SK-N-SH (cell line): ENCODE results near the gene NOPCHAP1. TPM values are rescaled to one million over a fixed set of nuclear protein-coding genes. Genes with fewer than 3 reads are reported as not detected.

Experiments used
- CTCF ChIA-PET: fragments of 300-600, 350-600 bp; formaldehyde crosslinking; extraction: SDS; loops from one replicate; lab custom pipeline; 2021; lab: Yijun Ruan, JAX
- POLR2A ChIA-PET: fragments of 350-600 bp; sonication (Branson Sonifier 250); formaldehyde crosslinking; extraction: SDS; loops from one replicate; lab custom pipeline; 2020; ENCODE audit warnings: antibody characterized with exemption, inconsistent platforms; lab: Yijun Ruan, JAX
- DNase-seq: peaks from one replicate; pipeline ENCODE4 v3.0.0; 2012
- H2AFZ ChIP-seq: fragments of 200-600 bp; sonication (generic); 2 replicates; pipeline ENCODE4 v1.8.1; 2016; ENCODE audit warnings: antibody characterized with exemption, mild to moderate bottlenecking, low read depth
- H3F3A ChIP-seq: fragments of 200-600 bp; sonication (generic); replicated peaks from 2 replicates; pipeline ENCODE3; 2016; ENCODE audit warnings: antibody characterized with exemption, mild to moderate bottlenecking; ENCODE audit not compliant: insufficient read depth
- H3K27ac ChIP-seq, 2 experiments: fragments of 200-500 bp in 1 of 2; fragments of 200-600 bp in 1 of 2; sonication (Bioruptor generic) in 1 of 2; sonication (generic), shearing (Covaris generic) in 1 of 2; 2 replicates each; pipeline versions ENCODE4 v1.5.1 to v1.6.1; 2014 to 2016; ENCODE audit warnings: low read depth in 2 of 2, inconsistent platforms in 1 of 2, low read length in 1 of 2, mild to moderate bottlenecking in 1 of 2, mixed read lengths in 1 of 2
- H3K27me3 ChIP-seq: fragments of 200-600 bp; sonication (generic), shearing (Covaris generic); 2 replicates; pipeline ENCODE4 v1.6.1; 2016; ENCODE audit warnings: mixed run types; ENCODE audit not compliant: insufficient read depth
- H3K36me3 ChIP-seq, 2 experiments: fragments of 200-500 bp in 1 of 2; fragments of 200-600 bp in 1 of 2; sonication (Bioruptor generic) in 1 of 2; sonication (generic) in 1 of 2; replicated peaks in 1 of 2; 2 replicates each; pipeline versions ENCODE3 to v1.5.1; 2014 to 2016; ENCODE audit warnings: low read length in 1 of 2, mild to moderate bottlenecking in 1 of 2; ENCODE audit not compliant: insufficient read depth in 2 of 2, control insufficient read depth in 1 of 2
- H3K4me1 ChIP-seq, 2 experiments: fragments of 200-500 bp in 1 of 2; fragments of 200-600 bp in 1 of 2; sonication (Bioruptor generic) in 1 of 2; sonication (generic), shearing (Covaris generic) in 1 of 2; 2 replicates each; pipeline versions ENCODE4 v1.5.1 to v1.6.1; 2014 to 2016; ENCODE audit warnings: low read depth in 1 of 2, low read length in 1 of 2, mixed run types in 1 of 2; ENCODE audit not compliant: insufficient read depth in 2 of 2, control insufficient read depth in 1 of 2
- H3K4me2 ChIP-seq: fragments of 200-600 bp; sonication (generic), shearing (Covaris generic); 2 replicates; pipeline ENCODE4 v1.6.1; 2017; ENCODE audit warnings: mixed run types
- H3K4me3 ChIP-seq, 2 experiments: fragments of 200-500 bp in 1 of 2; fragments of 200-600 bp in 1 of 2; sonication (Bioruptor generic) in 1 of 2; sonication (generic), shearing (Covaris generic) in 1 of 2; 2 replicates each; pipeline versions ENCODE4 v1.5.1 to v1.8.1; 2014 to 2016; ENCODE audit warnings: low read depth in 2 of 2, inconsistent platforms in 1 of 2, low read length in 1 of 2, mild to moderate bottlenecking in 1 of 2, mixed read lengths in 1 of 2, moderate library complexity in 1 of 2
- H3K79me2 ChIP-seq: fragments of 200-600 bp; sonication (generic); 2 replicates; pipeline ENCODE4 v1.8.1; 2017; ENCODE audit warnings: mild to moderate bottlenecking; ENCODE audit not compliant: insufficient read depth
- H3K9ac ChIP-seq: fragments of 200-600 bp; sonication (generic); 2 replicates; pipeline ENCODE4 v1.6.1; 2017; ENCODE audit warnings: mixed run types
- H3K9me2 ChIP-seq: fragments of 200-600 bp; sonication (generic); 2 replicates; pipeline ENCODE4 v1.6.1; 2017; ENCODE audit warnings: mixed run types
- H3K9me3 ChIP-seq: fragments of 200-600 bp; sonication (generic); 2 replicates; pipeline ENCODE4 v1.6.1; 2017; ENCODE audit warnings: mixed run types, mild to moderate bottlenecking, moderate library complexity
- H4K20me1 ChIP-seq: fragments of 200-600 bp; sonication (generic); 2 replicates; pipeline ENCODE4 v1.6.1; 2017; ENCODE audit warnings: mild to moderate bottlenecking, mixed run types; ENCODE audit not compliant: insufficient read depth
- ELF1 ChIP-seq: IDR thresholded peaks from 2 replicates; pipeline ENCODE4 v1.4.0; 2012
- EZH2phosphoT487 ChIP-seq: fragments of 200-600 bp; sonication (generic); IDR thresholded peaks from 2 replicates; pipeline ENCODE4 v1.6.1; 2017; ENCODE audit warnings: low read depth, mixed run types, mild to moderate bottlenecking, antibody characterized with exemption, moderate library complexity, borderline replicate concordance
- FOXM1 ChIP-seq: IDR thresholded peaks from 2 replicates; pipeline ENCODE4 v1.4.0; 2012; ENCODE audit warnings: low read depth, mild to moderate bottlenecking
- GABPA ChIP-seq: IDR thresholded peaks from 2 replicates; pipeline ENCODE4 v1.4.0; 2012; ENCODE audit warnings: low read depth, mild to moderate bottlenecking
- IRF3 ChIP-seq: fragments of 150-350 bp; IDR thresholded peaks from 2 replicates; pipeline ENCODE4 v1.6.1; 2016; ENCODE audit warnings: mild to moderate bottlenecking, low read depth, low read length
- MEF2A ChIP-seq: IDR thresholded peaks from 2 replicates; pipeline ENCODE4 v1.4.0; 2012; ENCODE audit warnings: low read depth, borderline replicate concordance
- NFIC ChIP-seq: IDR thresholded peaks from 2 replicates; pipeline ENCODE4 v1.4.0; 2012; ENCODE audit warnings: borderline replicate concordance
- NRF1 ChIP-seq: IDR thresholded peaks from 2 replicates; pipeline ENCODE4 v1.6.1; 2012; ENCODE audit warnings: low read depth, mild to moderate bottlenecking, low read length
- POLR2AphosphoS5 ChIP-seq: IDR thresholded peaks from 2 replicates; pipeline ENCODE4 v1.6.1; 2012; ENCODE audit warnings: low read depth, low read length
- RFX5 ChIP-seq: IDR thresholded peaks from 2 replicates; pipeline ENCODE4 v1.6.1; 2012; ENCODE audit warnings: mild to moderate bottlenecking, improper control_type of control experiment, low read length
- SIN3A ChIP-seq: IDR thresholded peaks from 2 replicates; pipeline ENCODE4 v1.6.1; 2012; ENCODE audit warnings: low read depth, mild to moderate bottlenecking, low read length, moderate library complexity, borderline replicate concordance
- SMC3 ChIP-seq: IDR thresholded peaks from 2 replicates; pipeline ENCODE4 v1.6.1; 2012; ENCODE audit warnings: low read depth, low read length, improper control_type of control experiment
- TAF1 ChIP-seq: IDR thresholded peaks from 2 replicates; pipeline ENCODE4 v1.6.1; 2012; ENCODE audit warnings: low read depth, mild to moderate bottlenecking, low read length, moderate library complexity, borderline replicate concordance
- USF2 ChIP-seq: fragments of 150-350 bp; IDR thresholded peaks from 2 replicates; pipeline ENCODE4 v1.6.1; 2017; ENCODE audit warnings: antibody characterized with exemption, low read length, low read depth, borderline replicate concordance
- YY1 ChIP-seq: IDR thresholded peaks from 2 replicates; pipeline ENCODE4 v1.4.0; 2012; ENCODE audit warnings: low read depth, mild to moderate bottlenecking
- ZBTB33 ChIP-seq: IDR thresholded peaks from 2 replicates; pipeline ENCODE4 v1.4.0; 2012; ENCODE audit warnings: low read depth, borderline replicate concordance
- WGBS: methylation state at CpG from one replicate; pipeline ENCODE4 v1.1.6; 2017; ENCODE audit warnings: low lambda C conversion rate; 5-methylcytosine and 5-hydroxymethylcytosine counted together
- polyA plus RNA-seq, 3 experiments: library from polyadenylated mRNA; depleted of rRNA; stranded (reverse); fragments of >200 nt; gene quantifications; 2 replicates each; pipeline ENCODE4 v1.2.3, GENCODE V29; 2012
- TF ChIP-seq, protein P1 (sequence below): fragments of 200-600 bp; sonication (generic); IDR thresholded peaks from 2 replicates; pipeline ENCODE4 v1.6.1; 2017; ENCODE audit warnings: antibody characterized with exemption, mild to moderate bottlenecking, moderate library complexity

NOPCHAP1 gene
- polyA plus RNA-seq, 1 of the 3 experiments (the other 2 are of a cell fraction) = 17.3 TPM

DNA sequence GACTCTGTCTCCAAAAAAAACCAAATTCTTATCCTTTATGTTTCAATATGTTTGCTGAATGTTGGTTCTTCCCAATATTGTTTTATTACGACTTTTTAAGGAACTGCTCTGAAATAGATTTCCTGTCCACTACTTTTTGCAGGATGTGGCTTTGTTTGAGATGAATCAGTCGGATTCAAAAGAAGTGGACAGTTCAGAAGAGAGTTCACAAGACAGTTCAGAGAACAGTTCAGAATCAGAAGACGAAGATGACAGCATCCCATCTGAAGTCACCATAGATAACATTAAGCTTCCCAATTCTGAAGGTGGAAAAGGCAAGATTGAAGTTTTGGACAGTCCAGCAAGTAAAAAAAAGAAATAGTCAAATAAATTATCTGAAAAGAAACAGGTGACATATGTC is 8.2 kb downstream of the NOPCHAP1 start:
- H2AFZ ChIP-seq = no peak overlapping the region
- no peaks in the 10 kb centered on the region for H3F3A ChIP-seq
- no peak overlapping the region for H3K9ac ChIP-seq
- no peak overlapping the region for H3K4me2 ChIP-seq
- 96% methylated on average over 3 of the region's 3 CpGs for WGBS
- H4K20me1 ChIP-seq = no peaks in the 10 kb centered on the region
- H3K36me3 ChIP-seq = peaks cover 62 to 83% of the 10 kb centered on the region in 2 experiments
- peaks cover 19% of the 10 kb centered on the region for H3K79me2 ChIP-seq
- no peaks in the 10 kb centered on the region for H3K27me3 ChIP-seq
- no peak overlapping the region for H3K27ac ChIP-seq
- H3K4me3 ChIP-seq = no peak overlapping the region
- POLR2A ChIA-PET = no interaction called here
- CTCF ChIA-PET = no interaction called here
- no peaks in the 10 kb centered on the region for H3K9me2 ChIP-seq
- H3K9me3 ChIP-seq = no peaks in the 10 kb centered on the region
- no peak for DNase-seq
- peaks cover 0 to 2% of the 10 kb centered on the region in 2 experiments; a peak in 1 of 4 replicates for H3K4me1 ChIP-seq
- TF ChIP-seq NFIC (no peak), ZBTB33 (no peak), USF2 (no peak), SMC3 (no peak), TAF1 (no peak), FOXM1 (no peak), ELF1 (no peak), POLR2AphosphoS5 (no peak), YY1 (no peak), RFX5 (no peak), MEF2A (no peak)

GRCh38 chr12:104997541-104997940 is 11.4 kb downstream of the NOPCHAP1 start:
- H3K36me3 ChIP-seq = peaks cover 47 to 82% of the 10 kb centered on the region in 2 experiments
- no peaks in the 10 kb centered on the region for H3F3A ChIP-seq
- no peak overlapping the region for H3K4me3 ChIP-seq
- H3K9ac ChIP-seq = no peak overlapping the region
- TF ChIP-seq EZH2phosphoT487 = no peak
- TF ChIP-seq NRF1 = no peak
- TF ChIP-seq SIN3A = no peak
- no peak for TF ChIP-seq IRF3
- TF ChIP-seq, protein P1, sequence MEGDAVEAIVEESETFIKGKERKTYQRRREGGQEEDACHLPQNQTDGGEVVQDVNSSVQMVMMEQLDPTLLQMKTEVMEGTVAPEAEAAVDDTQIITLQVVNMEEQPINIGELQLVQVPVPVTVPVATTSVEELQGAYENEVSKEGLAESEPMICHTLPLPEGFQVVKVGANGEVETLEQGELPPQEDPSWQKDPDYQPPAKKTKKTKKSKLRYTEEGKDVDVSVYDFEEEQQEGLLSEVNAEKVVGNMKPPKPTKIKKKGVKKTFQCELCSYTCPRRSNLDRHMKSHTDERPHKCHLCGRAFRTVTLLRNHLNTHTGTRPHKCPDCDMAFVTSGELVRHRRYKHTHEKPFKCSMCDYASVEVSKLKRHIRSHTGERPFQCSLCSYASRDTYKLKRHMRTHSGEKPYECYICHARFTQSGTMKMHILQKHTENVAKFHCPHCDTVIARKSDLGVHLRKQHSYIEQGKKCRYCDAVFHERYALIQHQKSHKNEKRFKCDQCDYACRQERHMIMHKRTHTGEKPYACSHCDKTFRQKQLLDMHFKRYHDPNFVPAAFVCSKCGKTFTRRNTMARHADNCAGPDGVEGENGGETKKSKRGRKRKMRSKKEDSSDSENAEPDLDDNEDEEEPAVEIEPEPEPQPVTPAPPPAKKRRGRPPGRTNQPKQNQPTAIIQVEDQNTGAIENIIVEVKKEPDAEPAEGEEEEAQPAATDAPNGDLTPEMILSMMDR = no peak
- no peak for TF ChIP-seq GABPA
- TF ChIP-seq YY1 = no peak
- no peak for TF ChIP-seq USF2
- TF ChIP-seq, all 33 proteins: peak for 0
- H3K9me2 ChIP-seq = no peaks in the 10 kb centered on the region
- H4K20me1 ChIP-seq = no peaks in the 10 kb centered on the region
- H3K9me3 ChIP-seq = no peaks in the 10 kb centered on the region
- no peak overlapping the region for H2AFZ ChIP-seq
- DNase-seq = no peak
- 95% methylated on average over 3 of the region's 3 CpGs for WGBS
- no peak overlapping the region for H3K27ac ChIP-seq
- H3K4me2 ChIP-seq = no peak overlapping the region
- no peaks in the 10 kb centered on the region for H3K79me2 ChIP-seq
- POLR2A ChIA-PET = no interaction called here
- peaks cover 0 to 2% of the 10 kb centered on the region in 2 experiments; a peak in 1 of 4 replicates for H3K4me1 ChIP-seq
- CTCF ChIA-PET = no interaction called here
- H3K27me3 ChIP-seq = no peaks in the 10 kb centered on the region
